ENCODE data around the gene CYB561A3.
"Not testable (repeated sequence)": the region's sequence is repeated elsewhere in the genome, so short reads cannot be mapped to it uniquely, and the experiment has no call there.

The CYB561A3 gene

GRCh38 chr11:61384271-61385242 lies 22.9 kb upstream of the CYB561A3 start:
- Histone ChIP-seq H3K9me3 (ENCODE audit: low read length) (no peaks in the 10 kb centered on the region), H3K9ac (ENCODE audit: low read length) (no peak overlapping the region), H3K4me3 (ENCODE audit: low read depth in 1 of 2, low read length in 2 of 2) (no peak overlapping the region), H3K36me3 (ENCODE audit: insufficient read depth, low read length) (no peaks in the 10 kb centered on the region), H3K27ac (ENCODE audit: low read depth, low read length) (no peak overlapping the region), H3K27me3 (ENCODE audit: control insufficient read depth in 1 of 2, insufficient read depth in 2 of 2, low read length in 2 of 2) (no peaks in the 10 kb centered on the region), H3K4me1 (ENCODE audit: insufficient read depth, low read length) (peaks cover 4% of the 10 kb centered on the region)

GRCh38 chr11:61383859-61384258 lies 22.2 kb upstream of the CYB561A3 start:
- not testable (repeated sequence) for H3K36me3 ChIP-seq (ENCODE audit: insufficient read depth, low read length); H3K4me1 ChIP-seq (ENCODE audit: insufficient read depth, low read length); H3K9me3 ChIP-seq (ENCODE audit: low read length); H3K9ac ChIP-seq (ENCODE audit: low read length); H3K27me3 ChIP-seq (ENCODE audit: control insufficient read depth in 1 of 2, insufficient read depth in 2 of 2, low read length in 2 of 2); H3K27ac ChIP-seq (ENCODE audit: low read depth, low read length); H3K4me3 ChIP-seq (ENCODE audit: low read depth in 1 of 2, low read length in 2 of 2)

GRCh38 chr11:61380884-61381283 lies 19.2 kb upstream of the CYB561A3 start:
- peaks cover 4% of the 10 kb centered on the region for H3K4me1 ChIP-seq (ENCODE audit: insufficient read depth, low read length)
- H3K9ac ChIP-seq (ENCODE audit: low read length): no peak overlapping the region

GRCh38 chr11:61378713-61379313 lies 17.1 kb upstream of the CYB561A3 start:
- Histone ChIP-seq H3K9ac (ENCODE audit: low read length) (no peak overlapping the region), H3K27me3 (ENCODE audit: control insufficient read depth in 1 of 2, insufficient read depth in 2 of 2, low read length in 2 of 2) (no peaks in the 10 kb centered on the region), H3K36me3 (ENCODE audit: insufficient read depth, low read length) (no peaks in the 10 kb centered on the region), H3K4me1 (ENCODE audit: insufficient read depth, low read length) (no peaks in the 10 kb centered on the region), H3K9me3 (ENCODE audit: low read length) (no peaks in the 10 kb centered on the region), H3K4me3 (ENCODE audit: low read depth in 1 of 2, low read length in 2 of 2) (no peak overlapping the region), H3K27ac (ENCODE audit: low read depth, low read length) (no peak overlapping the region)

More at GRCh38 chr11:61380884-61381283, 19.2 kb upstream of the CYB561A3 start:
- no peaks in the 10 kb centered on the region for H3K36me3 ChIP-seq (ENCODE audit: insufficient read depth, low read length)
- H3K27me3 ChIP-seq (ENCODE audit: control insufficient read depth in 1 of 2, insufficient read depth in 2 of 2, low read length in 2 of 2): no peaks in the 10 kb centered on the region
- H3K4me3 ChIP-seq (ENCODE audit: low read depth in 1 of 2, low read length in 2 of 2): no peak overlapping the region
- no peak overlapping the region for H3K27ac ChIP-seq (ENCODE audit: low read depth, low read length)
- no peaks in the 10 kb centered on the region for H3K9me3 ChIP-seq (ENCODE audit: low read length)

GRCh38 chr11:61377461-61378160 lies 15.9 kb upstream of the CYB561A3 start:
- Histone ChIP-seq H3K4me3 (ENCODE audit: low read depth in 1 of 2, low read length in 2 of 2) (no peak overlapping the region), H3K9me3 (ENCODE audit: low read length) (no peaks in the 10 kb centered on the region), H3K27me3 (ENCODE audit: control insufficient read depth in 1 of 2, insufficient read depth in 2 of 2, low read length in 2 of 2) (no peaks in the 10 kb centered on the region), H3K27ac (ENCODE audit: low read depth, low read length) (no peak overlapping the region), H3K9ac (ENCODE audit: low read length) (no peak overlapping the region), H3K4me1 (ENCODE audit: insufficient read depth, low read length) (no peaks in the 10 kb centered on the region), H3K36me3 (ENCODE audit: insufficient read depth, low read length) (no peaks in the 10 kb centered on the region)

- Histone ChIP-seq H3K4me3 (ENCODE audit: low read depth in 1 of 2, low read length in 2 of 2) (no peak overlapping the region), H3K9me3 (ENCODE audit: low read length) (no peaks in the 10 kb centered on the region), H3K4me1 (ENCODE audit: insufficient read depth, low read length) (no peaks in the 10 kb centered on the region), H3K27me3 (ENCODE audit: control insufficient read depth in 1 of 2, insufficient read depth in 2 of 2, low read length in 2 of 2) (no peaks in the 10 kb centered on the region), H3K36me3 (ENCODE audit: insufficient read depth, low read length) (no peaks in the 10 kb centered on the region), H3K27ac (ENCODE audit: low read depth, low read length) (no peak overlapping the region), H3K9ac (ENCODE audit: low read length) (no peak overlapping the region)
These were observed 14.1 kb upstream of the CYB561A3 start for GRCh38 chr11:61375761-61376108.

- Histone ChIP-seq H3K27me3 (ENCODE audit: control insufficient read depth in 1 of 2, insufficient read depth in 2 of 2, low read length in 2 of 2) (no peaks in the 10 kb centered on the region), H3K9me3 (ENCODE audit: low read length) (no peaks in the 10 kb centered on the region), H3K27ac (ENCODE audit: low read depth, low read length) (no peak overlapping the region), H3K4me1 (ENCODE audit: insufficient read depth, low read length) (no peaks in the 10 kb centered on the region), H3K9ac (ENCODE audit: low read length) (no peak overlapping the region), H3K36me3 (ENCODE audit: insufficient read depth, low read length) (peaks cover 24% of the 10 kb centered on the region), H3K4me3 (ENCODE audit: low read depth in 1 of 2, low read length in 2 of 2) (no peak overlapping the region)
These were observed 11.2 kb upstream of the CYB561A3 start for GRCh38 chr11:61372659-61373420.

- no peak overlapping the region for H3K9ac ChIP-seq (ENCODE audit: low read length)
- no peaks in the 10 kb centered on the region for H3K9me3 ChIP-seq (ENCODE audit: low read length)
- no peaks in the 10 kb centered on the region for H3K4me1 ChIP-seq (ENCODE audit: insufficient read depth, low read length)
- no peaks in the 10 kb centered on the region for H3K27me3 ChIP-seq (ENCODE audit: control insufficient read depth in 1 of 2, insufficient read depth in 2 of 2, low read length in 2 of 2)
- H3K36me3 ChIP-seq (ENCODE audit: insufficient read depth, low read length): peaks cover 48% of the 10 kb centered on the region
- no peak overlapping the region for H3K4me3 ChIP-seq (ENCODE audit: low read depth in 1 of 2, low read length in 2 of 2)
- H3K27ac ChIP-seq (ENCODE audit: low read depth, low read length): no peak overlapping the region
These were observed 8.8 kb upstream of the CYB561A3 start for GRCh38 chr11:61370349-61371005.

- no peak overlapping the region for H3K27ac ChIP-seq (ENCODE audit: low read depth, low read length)
- no peak overlapping the region for H3K9ac ChIP-seq (ENCODE audit: low read length)
- no peaks in the 10 kb centered on the region for H3K9me3 ChIP-seq (ENCODE audit: low read length)
- H3K27me3 ChIP-seq (ENCODE audit: control insufficient read depth in 1 of 2, insufficient read depth in 2 of 2, low read length in 2 of 2): no peaks in the 10 kb centered on the region
- no peak overlapping the region for H3K4me3 ChIP-seq (ENCODE audit: low read depth in 1 of 2, low read length in 2 of 2)
- H3K36me3 ChIP-seq (ENCODE audit: insufficient read depth, low read length): peaks cover 51% of the 10 kb centered on the region
- no peaks in the 10 kb centered on the region for H3K4me1 ChIP-seq (ENCODE audit: insufficient read depth, low read length)
These were observed 8.0 kb upstream of the CYB561A3 start for GRCh38 chr11:61369372-61370348.

GRCh38 chr11:61368646-61369045 lies 7.0 kb upstream of the CYB561A3 start:
- Histone ChIP-seq H3K27me3 (ENCODE audit: control insufficient read depth in 1 of 2, insufficient read depth in 2 of 2, low read length in 2 of 2) (no peaks in the 10 kb centered on the region), H3K27ac (ENCODE audit: low read depth, low read length) (no peak overlapping the region), H3K4me1 (ENCODE audit: insufficient read depth, low read length) (peaks cover under 1% of the 10 kb centered on the region), H3K9me3 (ENCODE audit: low read length) (no peaks in the 10 kb centered on the region), H3K4me3 (ENCODE audit: low read depth in 1 of 2, low read length in 2 of 2) (no peak overlapping the region), H3K9ac (ENCODE audit: low read length) (no peak overlapping the region), H3K36me3 (ENCODE audit: insufficient read depth, low read length) (peaks cover 60% of the 10 kb centered on the region)

All from muscle layer of colon (tissue), 2 donors.